Endothelial cell of umbilical vein (primary cell): ENCODE data around the gene SPIRE2.

Experiments
- EZH2 ChIP-seq: IDR thresholded peaks from 2 replicates; pipeline ENCODE4 v1.6.1; 2012; ENCODE audit warnings: borderline replicate concordance, low read depth, mild to moderate bottlenecking, moderate library complexity, low read length, inconsistent platforms; ENCODE audit not compliant: severe bottlenecking
- FOS ChIP-seq: IDR thresholded peaks from 2 replicates; pipeline ENCODE4 v1.6.1; 2011; ENCODE audit warnings: mild to moderate bottlenecking, low read length, moderate library complexity, borderline replicate concordance; ENCODE audit not compliant: insufficient read depth
- JUN ChIP-seq: IDR thresholded peaks from 2 replicates; pipeline ENCODE4 v1.6.1; 2011; ENCODE audit warnings: borderline replicate concordance, low read depth; ENCODE audit not compliant: insufficient read length, insufficient read depth
- MAX ChIP-seq: IDR thresholded peaks from 2 replicates; pipeline ENCODE4 v1.6.1; 2011; ENCODE audit not compliant: insufficient read depth, insufficient read length
- POLR2A ChIP-seq: IDR thresholded peaks from 2 replicates; pipeline ENCODE4 v1.6.1; 2012; ENCODE audit warnings: low read depth, mild to moderate bottlenecking, control low read depth, low read length
- TF ChIP-seq, protein P1 (sequence below), 2 donors: IDR thresholded peaks; 1 replicate in 1 of 2; 2 replicates in 1 of 2; pipeline ENCODE4 v1.5.1; 2011; ENCODE audit warnings: low read length in 2 of 2, mild to moderate bottlenecking in 2 of 2, moderate library complexity in 2 of 2, control low read depth in 1 of 2, inconsistent platforms in 1 of 2, low read depth in 1 of 2; ENCODE audit not compliant: insufficient read depth in 1 of 2; ENCODE audit errors: extremely low read depth in 1 of 2

DNA sequence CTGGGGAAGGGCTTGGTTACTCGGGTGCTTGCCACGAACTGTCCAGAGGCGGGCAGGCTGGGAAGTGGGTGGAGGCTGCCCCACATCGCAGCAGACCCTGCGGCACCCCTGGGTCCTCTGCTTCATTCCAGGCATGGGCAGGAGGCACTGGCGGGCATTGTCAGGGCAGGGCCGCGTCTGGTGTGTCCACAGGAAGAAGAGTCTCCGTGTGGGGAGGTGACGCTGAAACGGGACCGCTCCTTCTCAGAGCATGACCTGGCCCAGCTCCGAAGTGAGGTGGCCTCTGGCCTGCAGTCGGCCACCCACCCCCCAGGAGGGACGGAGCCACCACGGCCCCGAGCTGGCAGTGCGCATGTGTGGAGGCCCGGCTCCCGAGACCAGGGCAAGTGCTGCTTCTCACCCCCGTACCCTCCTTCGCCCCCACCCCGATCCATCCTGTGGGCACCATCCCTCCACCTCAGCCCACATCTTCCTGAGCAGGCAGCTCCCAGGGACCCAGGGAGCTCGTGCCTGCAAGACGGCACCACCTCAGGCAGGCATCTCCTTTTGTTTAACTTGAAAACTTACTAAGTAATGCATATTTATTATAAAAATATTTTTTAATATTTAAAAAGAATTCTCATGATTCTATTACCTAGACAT is 30.8 kb downstream of the SPIRE2 start:
- TF ChIP-seq, protein P1, sequence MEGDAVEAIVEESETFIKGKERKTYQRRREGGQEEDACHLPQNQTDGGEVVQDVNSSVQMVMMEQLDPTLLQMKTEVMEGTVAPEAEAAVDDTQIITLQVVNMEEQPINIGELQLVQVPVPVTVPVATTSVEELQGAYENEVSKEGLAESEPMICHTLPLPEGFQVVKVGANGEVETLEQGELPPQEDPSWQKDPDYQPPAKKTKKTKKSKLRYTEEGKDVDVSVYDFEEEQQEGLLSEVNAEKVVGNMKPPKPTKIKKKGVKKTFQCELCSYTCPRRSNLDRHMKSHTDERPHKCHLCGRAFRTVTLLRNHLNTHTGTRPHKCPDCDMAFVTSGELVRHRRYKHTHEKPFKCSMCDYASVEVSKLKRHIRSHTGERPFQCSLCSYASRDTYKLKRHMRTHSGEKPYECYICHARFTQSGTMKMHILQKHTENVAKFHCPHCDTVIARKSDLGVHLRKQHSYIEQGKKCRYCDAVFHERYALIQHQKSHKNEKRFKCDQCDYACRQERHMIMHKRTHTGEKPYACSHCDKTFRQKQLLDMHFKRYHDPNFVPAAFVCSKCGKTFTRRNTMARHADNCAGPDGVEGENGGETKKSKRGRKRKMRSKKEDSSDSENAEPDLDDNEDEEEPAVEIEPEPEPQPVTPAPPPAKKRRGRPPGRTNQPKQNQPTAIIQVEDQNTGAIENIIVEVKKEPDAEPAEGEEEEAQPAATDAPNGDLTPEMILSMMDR (IDR thresholded peaks at IDR 0.05; ENCODE audit: extremely low read depth in 1 of 2, insufficient read depth in 1 of 2, low read depth in 1 of 2, low read length in 2 of 2) = no peak
- TF ChIP-seq EZH2 (no peak), POLR2A (no peak), JUN (no peak), MAX (no peak), FOS (no peak)
